Measurements from ENCODE around the gene CCDC144A. TPM values are rescaled to one million over a fixed set of nuclear protein-coding genes. Genes with fewer than 3 reads are reported as not detected.
"Not testable (repeated sequence)": the region's sequence is repeated elsewhere in the genome, so short reads cannot be mapped to it uniquely, and the experiment has no call there.

The CCDC144A gene
- total and polyA plus RNA-seq, 7 donors: 1.9 to 21.2 (median 3.9) TPM; not detected in 2

- intact Hi-C loops (cut with DNase I); H3K4me1 ChIP-seq; H3K9me3 ChIP-seq; H3K4me3 ChIP-seq; H3K27me3 ChIP-seq; H3K36me3 ChIP-seq; H3K27ac ChIP-seq; DNase-seq: not testable (repeated sequence)
- 8 to 32% methylated on average over 3 of the region's 5 CpGs for WGBS, 2 donors
Measured at GRCh38 chr17:16794215-16794614, 104.2 kb downstream of the CCDC144A start.

GRCh38 chr17:16795894-16796293 is 105.9 kb downstream of the CCDC144A start:
- H3K36me3 ChIP-seq; H3K27me3 ChIP-seq; H3K4me3 ChIP-seq; intact Hi-C loops (cut with DNase I); H3K4me1 ChIP-seq; H3K27ac ChIP-seq; H3K9me3 ChIP-seq; DNase-seq: not testable (repeated sequence)
- 95 to 96% methylated on average over 6 of the region's 7 CpGs for WGBS, 2 donors

GRCh38 chr17:16804851-16805250 is 114.8 kb downstream of the CCDC144A start:
- H3K4me1 ChIP-seq; H3K27ac ChIP-seq; H3K36me3 ChIP-seq; intact Hi-C loops (cut with DNase I); H3K9me3 ChIP-seq; H3K4me3 ChIP-seq; DNase-seq; H3K27me3 ChIP-seq: not testable (repeated sequence)
- WGBS, 2 donors: 82 to 86% methylated on average over 5 of the region's 5 CpGs

GRCh38 chr17:16806599-16806998 is 116.6 kb downstream of the CCDC144A start:
- H3K27me3 ChIP-seq; DNase-seq; H3K36me3 ChIP-seq; H3K4me1 ChIP-seq; intact Hi-C loops (cut with DNase I); H3K9me3 ChIP-seq; H3K27ac ChIP-seq; H3K4me3 ChIP-seq: not testable (repeated sequence)
- WGBS, 2 donors: 92 to 93% methylated on average over 4 of the region's 4 CpGs

GRCh38 chr17:16807620-16808019 is 117.6 kb downstream of the CCDC144A start:
- H3K9me3 ChIP-seq; H3K27ac ChIP-seq; DNase-seq; H3K27me3 ChIP-seq; H3K4me1 ChIP-seq; H3K36me3 ChIP-seq; intact Hi-C loops (cut with DNase I); H3K4me3 ChIP-seq: not testable (repeated sequence)
- WGBS, 2 donors: 85 to 88% methylated on average over 8 of the region's 9 CpGs

GRCh38 chr17:16810236-16810635 is 120.2 kb downstream of the CCDC144A start:
- H3K4me1 ChIP-seq; H3K9me3 ChIP-seq; H3K36me3 ChIP-seq; H3K27me3 ChIP-seq; DNase-seq; H3K4me3 ChIP-seq; intact Hi-C loops (cut with DNase I); H3K27ac ChIP-seq: not testable (repeated sequence)
- WGBS, 2 donors: 92 to 97% methylated on average over 5 of the region's 5 CpGs

- WGBS, 2 donors: 22 to 39% methylated on average over 7 of the region's 7 CpGs
- H3K4me3 ChIP-seq; H3K4me1 ChIP-seq; H3K36me3 ChIP-seq; H3K27me3 ChIP-seq; H3K27ac ChIP-seq; intact Hi-C loops (cut with DNase I); DNase-seq; H3K9me3 ChIP-seq: not testable (repeated sequence)
Measured at GRCh38 chr17:16812126-16812525, 122.1 kb downstream of the CCDC144A start.

- no peak for DNase-seq
- Histone ChIP-seq H3K27me3 (no peaks in the 10 kb centered on the region), H3K4me1 (no peaks in the 10 kb centered on the region), H3K9me3 (no peaks in the 10 kb centered on the region), H3K27ac (no peak overlapping the region), H3K4me3 (no peak overlapping the region), H3K36me3 (no peaks in the 10 kb centered on the region)
- intact Hi-C loops (cut with DNase I): no loop called here
- no peak for TF ChIP-seq CTCF (IDR thresholded peaks at IDR 0.05)
- TF ChIP-seq EP300 (IDR thresholded peaks at IDR 0.05): no peak
- TF ChIP-seq POLR2A (IDR thresholded peaks at IDR 0.05): no peak
- no peak for TF ChIP-seq POLR2AphosphoS5 (IDR thresholded peaks at IDR 0.05)
- whole genome bisulfite sequencing, 2 donors: 82 to 92% methylated on average over 7 of the region's 7 CpGs
Measured at GRCh38 chr17:16814439-16814838, 124.4 kb downstream of the CCDC144A start.

- Histone ChIP-seq H3K4me1 (peaks cover 0 to 15% (median 6%) of the 10 kb centered on the region in 4 donors), H3K4me3 (no peak overlapping the region), H3K27ac (no peak overlapping the region), H3K9me3 (no peaks in the 10 kb centered on the region), H3K27me3 (no peaks in the 10 kb centered on the region), H3K36me3 (no peaks in the 10 kb centered on the region)
- 88 to 91% methylated on average over 7 of the region's 7 CpGs for WGBS, 2 donors
- intact Hi-C loops (cut with DNase I): no loop called here
- TF ChIP-seq POLR2A (IDR thresholded peaks at IDR 0.05): no peak
- no peak for TF ChIP-seq POLR2AphosphoS5 (IDR thresholded peaks at IDR 0.05)
- no peak for TF ChIP-seq CTCF (IDR thresholded peaks at IDR 0.05)
- DNase-seq: no peak
Measured at GRCh38 chr17:16817201-16817600, 127.2 kb downstream of the CCDC144A start.

- H3K9me3 ChIP-seq; H3K4me3 ChIP-seq; H3K27me3 ChIP-seq; H3K27ac ChIP-seq; H3K36me3 ChIP-seq; DNase-seq; intact Hi-C loops (cut with DNase I): not testable (repeated sequence)
- WGBS, 2 donors: 87 to 96% methylated on average over 7 of the region's 7 CpGs
- H3K4me1 ChIP-seq: peaks cover 0 to 15% (median 6%) of the 10 kb centered on the region in 4 donors
Measured at GRCh38 chr17:16817940-16818339, 127.9 kb downstream of the CCDC144A start.

Measured in sigmoid colon (tissue), 7 donors.